ENCODE measurements around the gene MGAT3. TPM values are rescaled to one million over a fixed set of nuclear protein-coding genes. Genes with fewer than 3 reads are reported as not detected.

MGAT3 gene
- polyA plus RNA-seq, 1 of the 3 experiments (the other 2 are of a cell fraction), result 0.16 TPM

DNA sequence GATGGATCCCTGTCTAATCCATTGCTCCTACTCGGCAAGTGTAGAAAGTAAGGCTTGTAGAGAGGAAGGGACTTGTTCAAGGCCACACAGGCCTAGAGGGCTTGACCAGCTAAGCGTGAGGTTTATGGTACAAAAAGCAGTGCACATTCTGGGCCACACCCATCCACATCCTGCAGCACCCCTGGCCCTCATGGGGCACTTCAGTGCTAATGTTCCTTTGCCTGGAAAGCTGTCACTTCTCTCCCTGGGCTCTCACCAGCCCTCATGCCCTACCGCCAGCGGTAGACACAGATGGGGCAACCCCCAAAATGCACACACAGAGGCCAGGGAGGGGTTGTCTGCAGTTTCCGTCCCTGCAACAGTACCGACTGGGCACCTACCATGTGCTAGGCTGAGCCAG lies 7.1 kb upstream of the MGAT3 start:
- 69% methylated on average over 3 of the region's 6 CpGs for WGBS (ENCODE audit: low lambda C conversion rate)

DNA sequence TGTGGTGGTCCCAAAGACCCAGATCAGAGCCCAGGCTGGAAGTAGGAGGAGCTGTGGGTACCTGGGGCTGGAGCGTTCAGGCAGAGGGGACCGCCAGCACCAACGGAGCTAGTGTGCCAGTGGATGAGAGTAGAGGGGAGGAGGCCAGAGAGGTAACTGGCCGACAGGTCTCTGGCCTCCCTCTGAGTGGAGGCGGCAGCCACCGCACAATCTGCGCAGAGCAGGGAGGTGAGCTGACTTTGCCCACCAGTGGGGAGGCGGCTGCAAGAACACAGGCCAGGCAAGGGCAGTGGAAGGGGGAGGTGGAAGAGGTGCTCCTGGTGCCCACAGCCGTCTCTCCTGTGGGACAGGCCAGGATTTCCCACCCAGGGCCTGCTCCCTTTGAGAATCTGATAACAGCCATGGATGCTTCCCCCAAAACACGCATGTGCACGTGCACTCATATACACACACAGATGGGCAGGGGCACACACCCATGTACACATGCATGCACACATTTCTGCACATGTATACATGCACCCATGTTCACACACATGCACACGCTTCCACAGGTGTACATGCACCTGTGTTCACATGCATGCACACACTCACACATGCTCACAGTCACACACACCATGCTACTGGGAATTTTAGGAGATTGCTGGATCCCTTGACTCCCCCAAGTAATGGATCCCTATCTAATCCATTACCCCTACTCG lies 6.4 kb upstream of the MGAT3 start:
- Histone ChIP-seq H3K36me3 (replicated peaks in 1 of 2; ENCODE audit: control insufficient read depth in 1 of 2, insufficient read depth in 2 of 2, low read length in 1 of 2) (no peaks in the 10 kb centered on the region), H3K27me3 (ENCODE audit: insufficient read depth) (no peaks in the 10 kb centered on the region), H3F3A (replicated peaks; ENCODE audit: insufficient read depth) (no peaks in the 10 kb centered on the region), H2AFZ (ENCODE audit: low read depth) (no peak overlapping the region), H3K9me2 (no peaks in the 10 kb centered on the region), H3K79me2 (ENCODE audit: insufficient read depth) (no peaks in the 10 kb centered on the region), H3K4me2 (no peak overlapping the region), H3K9ac (no peak overlapping the region), H3K4me1 (ENCODE audit: control insufficient read depth in 1 of 2, insufficient read depth in 2 of 2, low read depth in 1 of 2, low read length in 1 of 2) (peaks cover 0 to 4% of the 10 kb centered on the region in 2 experiments; a peak in 1 of 4 replicates), H3K4me3 (ENCODE audit: low read depth in 2 of 2, low read length in 1 of 2) (no peak overlapping the region), H3K27ac (ENCODE audit: low read depth in 2 of 2, low read length in 1 of 2) (no peak overlapping the region), H3K9me3 (no peaks in the 10 kb centered on the region), H4K20me1 (ENCODE audit: insufficient read depth) (no peaks in the 10 kb centered on the region)
- DNase-seq, result no peak
- CTCF ChIA-PET, result no interaction called here
- POLR2A ChIA-PET, result no interaction called here
- WGBS (ENCODE audit: low lambda C conversion rate), result 83% methylated on average over 2 of the region's 13 CpGs
- TF ChIP-seq EP300 (IDR thresholded peaks at IDR 0.05; ENCODE audit: borderline replicate concordance in 1 of 2, low read depth in 1 of 2, low read length in 1 of 2) (no peak), YY1 (IDR thresholded peaks at IDR 0.05; ENCODE audit: low read depth) (no peak), ELF1 (IDR thresholded peaks at IDR 0.05) (no peak), TEAD4 (IDR thresholded peaks at IDR 0.05; ENCODE audit: borderline replicate concordance, insufficient read depth) (no peak), FOXM1 (IDR thresholded peaks at IDR 0.05; ENCODE audit: low read depth) (no peak), TAF1 (IDR thresholded peaks at IDR 0.05; ENCODE audit: borderline replicate concordance, low read depth, low read length) (no peak), GATA2 (CRISPR knock-in tag; IDR thresholded peaks at IDR 0.05) (no peak)
- TF ChIP-seq, protein P1, sequence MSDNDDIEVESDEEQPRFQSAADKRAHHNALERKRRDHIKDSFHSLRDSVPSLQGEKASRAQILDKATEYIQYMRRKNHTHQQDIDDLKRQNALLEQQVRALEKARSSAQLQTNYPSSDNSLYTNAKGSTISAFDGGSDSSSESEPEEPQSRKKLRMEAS (IDR thresholded peaks at IDR 0.05; ENCODE audit: low read depth), result no peak
- TF ChIP-seq, protein P2, sequence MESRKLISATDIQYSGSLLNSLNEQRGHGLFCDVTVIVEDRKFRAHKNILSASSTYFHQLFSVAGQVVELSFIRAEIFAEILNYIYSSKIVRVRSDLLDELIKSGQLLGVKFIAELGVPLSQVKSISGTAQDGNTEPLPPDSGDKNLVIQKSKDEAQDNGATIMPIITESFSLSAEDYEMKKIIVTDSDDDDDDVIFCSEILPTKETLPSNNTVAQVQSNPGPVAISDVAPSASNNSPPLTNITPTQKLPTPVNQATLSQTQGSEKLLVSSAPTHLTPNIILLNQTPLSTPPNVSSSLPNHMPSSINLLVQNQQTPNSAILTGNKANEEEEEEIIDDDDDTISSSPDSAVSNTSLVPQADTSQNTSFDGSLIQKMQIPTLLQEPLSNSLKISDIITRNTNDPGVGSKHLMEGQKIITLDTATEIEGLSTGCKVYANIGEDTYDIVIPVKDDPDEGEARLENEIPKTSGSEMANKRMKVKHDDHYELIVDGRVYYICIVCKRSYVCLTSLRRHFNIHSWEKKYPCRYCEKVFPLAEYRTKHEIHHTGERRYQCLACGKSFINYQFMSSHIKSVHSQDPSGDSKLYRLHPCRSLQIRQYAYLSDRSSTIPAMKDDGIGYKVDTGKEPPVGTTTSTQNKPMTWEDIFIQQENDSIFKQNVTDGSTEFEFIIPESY (IDR thresholded peaks at IDR 0.05; ENCODE audit: borderline replicate concordance, low read depth), result no peak
- TF ChIP-seq, protein P3, sequence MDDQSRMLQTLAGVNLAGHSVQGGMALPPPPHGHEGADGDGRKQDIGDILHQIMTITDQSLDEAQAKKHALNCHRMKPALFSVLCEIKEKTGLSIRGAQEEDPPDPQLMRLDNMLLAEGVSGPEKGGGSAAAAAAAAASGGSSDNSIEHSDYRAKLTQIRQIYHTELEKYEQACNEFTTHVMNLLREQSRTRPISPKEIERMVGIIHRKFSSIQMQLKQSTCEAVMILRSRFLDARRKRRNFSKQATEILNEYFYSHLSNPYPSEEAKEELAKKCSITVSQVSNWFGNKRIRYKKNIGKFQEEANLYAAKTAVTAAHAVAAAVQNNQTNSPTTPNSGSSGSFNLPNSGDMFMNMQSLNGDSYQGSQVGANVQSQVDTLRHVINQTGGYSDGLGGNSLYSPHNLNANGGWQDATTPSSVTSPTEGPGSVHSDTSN (IDR thresholded peaks at IDR 0.05), result no peak
- TF ChIP-seq, protein P4, sequence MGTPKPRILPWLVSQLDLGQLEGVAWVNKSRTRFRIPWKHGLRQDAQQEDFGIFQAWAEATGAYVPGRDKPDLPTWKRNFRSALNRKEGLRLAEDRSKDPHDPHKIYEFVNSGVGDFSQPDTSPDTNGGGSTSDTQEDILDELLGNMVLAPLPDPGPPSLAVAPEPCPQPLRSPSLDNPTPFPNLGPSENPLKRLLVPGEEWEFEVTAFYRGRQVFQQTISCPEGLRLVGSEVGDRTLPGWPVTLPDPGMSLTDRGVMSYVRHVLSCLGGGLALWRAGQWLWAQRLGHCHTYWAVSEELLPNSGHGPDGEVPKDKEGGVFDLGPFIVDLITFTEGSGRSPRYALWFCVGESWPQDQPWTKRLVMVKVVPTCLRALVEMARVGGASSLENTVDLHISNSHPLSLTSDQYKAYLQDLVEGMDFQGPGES (IDR thresholded peaks at IDR 0.05; ENCODE audit: low read depth, low read length), result no peak
- TF ChIP-seq, protein P5, sequence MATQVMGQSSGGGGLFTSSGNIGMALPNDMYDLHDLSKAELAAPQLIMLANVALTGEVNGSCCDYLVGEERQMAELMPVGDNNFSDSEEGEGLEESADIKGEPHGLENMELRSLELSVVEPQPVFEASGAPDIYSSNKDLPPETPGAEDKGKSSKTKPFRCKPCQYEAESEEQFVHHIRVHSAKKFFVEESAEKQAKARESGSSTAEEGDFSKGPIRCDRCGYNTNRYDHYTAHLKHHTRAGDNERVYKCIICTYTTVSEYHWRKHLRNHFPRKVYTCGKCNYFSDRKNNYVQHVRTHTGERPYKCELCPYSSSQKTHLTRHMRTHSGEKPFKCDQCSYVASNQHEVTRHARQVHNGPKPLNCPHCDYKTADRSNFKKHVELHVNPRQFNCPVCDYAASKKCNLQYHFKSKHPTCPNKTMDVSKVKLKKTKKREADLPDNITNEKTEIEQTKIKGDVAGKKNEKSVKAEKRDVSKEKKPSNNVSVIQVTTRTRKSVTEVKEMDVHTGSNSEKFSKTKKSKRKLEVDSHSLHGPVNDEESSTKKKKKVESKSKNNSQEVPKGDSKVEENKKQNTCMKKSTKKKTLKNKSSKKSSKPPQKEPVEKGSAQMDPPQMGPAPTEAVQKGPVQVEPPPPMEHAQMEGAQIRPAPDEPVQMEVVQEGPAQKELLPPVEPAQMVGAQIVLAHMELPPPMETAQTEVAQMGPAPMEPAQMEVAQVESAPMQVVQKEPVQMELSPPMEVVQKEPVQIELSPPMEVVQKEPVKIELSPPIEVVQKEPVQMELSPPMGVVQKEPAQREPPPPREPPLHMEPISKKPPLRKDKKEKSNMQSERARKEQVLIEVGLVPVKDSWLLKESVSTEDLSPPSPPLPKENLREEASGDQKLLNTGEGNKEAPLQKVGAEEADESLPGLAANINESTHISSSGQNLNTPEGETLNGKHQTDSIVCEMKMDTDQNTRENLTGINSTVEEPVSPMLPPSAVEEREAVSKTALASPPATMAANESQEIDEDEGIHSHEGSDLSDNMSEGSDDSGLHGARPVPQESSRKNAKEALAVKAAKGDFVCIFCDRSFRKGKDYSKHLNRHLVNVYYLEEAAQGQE (IDR thresholded peaks at IDR 0.05; ENCODE audit: low read depth, low read length), result no peak
- TF ChIP-seq, protein P6, sequence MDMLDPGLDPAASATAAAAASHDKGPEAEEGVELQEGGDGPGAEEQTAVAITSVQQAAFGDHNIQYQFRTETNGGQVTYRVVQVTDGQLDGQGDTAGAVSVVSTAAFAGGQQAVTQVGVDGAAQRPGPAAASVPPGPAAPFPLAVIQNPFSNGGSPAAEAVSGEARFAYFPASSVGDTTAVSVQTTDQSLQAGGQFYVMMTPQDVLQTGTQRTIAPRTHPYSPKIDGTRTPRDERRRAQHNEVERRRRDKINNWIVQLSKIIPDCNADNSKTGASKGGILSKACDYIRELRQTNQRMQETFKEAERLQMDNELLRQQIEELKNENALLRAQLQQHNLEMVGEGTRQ (IDR thresholded peaks at IDR 0.05; ENCODE audit: borderline replicate concordance, low read depth, low read length), result no peak

More for the DNA sequence above, 7.1 kb upstream of the MGAT3 start:
- Histone ChIP-seq H3K4me3 (ENCODE audit: low read depth in 2 of 2, low read length in 1 of 2) (no peak overlapping the region), H3K4me2 (no peak overlapping the region), H3K79me2 (ENCODE audit: insufficient read depth) (no peaks in the 10 kb centered on the region), H3K9me2 (no peaks in the 10 kb centered on the region), H2AFZ (ENCODE audit: low read depth) (no peak overlapping the region), H3K27ac (ENCODE audit: low read depth in 2 of 2, low read length in 1 of 2) (no peak overlapping the region), H3K9ac (no peak overlapping the region), H4K20me1 (ENCODE audit: insufficient read depth) (no peaks in the 10 kb centered on the region), H3K36me3 (replicated peaks in 1 of 2; ENCODE audit: control insufficient read depth in 1 of 2, insufficient read depth in 2 of 2, low read length in 1 of 2) (no peaks in the 10 kb centered on the region), H3K4me1 (ENCODE audit: control insufficient read depth in 1 of 2, insufficient read depth in 2 of 2, low read depth in 1 of 2, low read length in 1 of 2) (peaks cover 0 to 4% of the 10 kb centered on the region in 2 experiments; a peak in 1 of 4 replicates), H3F3A (replicated peaks; ENCODE audit: insufficient read depth) (no peaks in the 10 kb centered on the region), H3K27me3 (ENCODE audit: insufficient read depth) (no peaks in the 10 kb centered on the region), H3K9me3 (no peaks in the 10 kb centered on the region)
- no peak for DNase-seq
- TF ChIP-seq TCF12 (IDR thresholded peaks at IDR 0.05) (no peak), TAF1 (IDR thresholded peaks at IDR 0.05; ENCODE audit: borderline replicate concordance, low read depth, low read length) (no peak), FOXM1 (IDR thresholded peaks at IDR 0.05; ENCODE audit: low read depth) (no peak)
- CTCF ChIA-PET, result no interaction called here
- POLR2A ChIA-PET, result no interaction called here

All from SK-N-SH (cell line).